ENCODE results near the gene C6orf141.

DNA sequence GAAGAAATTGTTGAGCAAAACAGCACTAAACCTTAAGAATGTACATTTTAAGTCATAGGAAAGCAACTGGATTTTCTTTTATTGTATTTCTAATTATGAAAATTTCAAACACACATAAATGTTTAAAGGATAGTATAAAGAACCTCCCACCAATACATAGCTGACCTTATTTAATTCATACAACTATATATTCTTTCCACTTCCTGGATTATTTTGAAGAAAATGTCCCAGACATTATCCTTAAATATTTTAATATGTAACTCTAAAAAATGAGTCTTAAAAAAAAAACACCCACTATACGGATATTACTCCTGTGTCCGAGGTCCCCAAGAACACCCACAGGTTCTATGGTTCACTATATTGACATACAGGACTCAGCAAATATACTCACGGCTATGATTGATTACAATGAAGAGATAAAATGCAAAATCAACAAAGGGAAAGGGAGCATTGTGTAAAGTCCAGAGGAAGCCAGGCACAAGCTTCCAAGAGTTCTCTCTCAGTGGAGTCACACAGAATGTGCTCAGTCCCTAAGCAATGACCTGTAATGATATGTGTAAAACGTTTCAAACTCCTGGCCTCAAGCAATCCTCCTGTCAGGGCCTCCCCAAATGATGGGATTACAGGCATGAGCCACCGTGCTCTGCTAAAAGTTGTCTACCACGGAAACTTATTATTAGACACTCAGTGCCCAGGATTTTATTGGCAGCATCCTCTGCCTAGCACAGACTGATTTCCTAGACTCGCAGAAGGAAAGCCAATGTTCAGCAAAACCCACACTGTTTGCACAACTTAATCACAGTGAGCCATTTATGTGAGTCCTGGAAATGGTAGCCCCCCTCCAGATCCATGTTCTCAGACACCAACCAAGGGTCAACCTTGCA is 27.5 kb upstream of the C6orf141 start:
- TF ChIP-seq, protein P1, sequence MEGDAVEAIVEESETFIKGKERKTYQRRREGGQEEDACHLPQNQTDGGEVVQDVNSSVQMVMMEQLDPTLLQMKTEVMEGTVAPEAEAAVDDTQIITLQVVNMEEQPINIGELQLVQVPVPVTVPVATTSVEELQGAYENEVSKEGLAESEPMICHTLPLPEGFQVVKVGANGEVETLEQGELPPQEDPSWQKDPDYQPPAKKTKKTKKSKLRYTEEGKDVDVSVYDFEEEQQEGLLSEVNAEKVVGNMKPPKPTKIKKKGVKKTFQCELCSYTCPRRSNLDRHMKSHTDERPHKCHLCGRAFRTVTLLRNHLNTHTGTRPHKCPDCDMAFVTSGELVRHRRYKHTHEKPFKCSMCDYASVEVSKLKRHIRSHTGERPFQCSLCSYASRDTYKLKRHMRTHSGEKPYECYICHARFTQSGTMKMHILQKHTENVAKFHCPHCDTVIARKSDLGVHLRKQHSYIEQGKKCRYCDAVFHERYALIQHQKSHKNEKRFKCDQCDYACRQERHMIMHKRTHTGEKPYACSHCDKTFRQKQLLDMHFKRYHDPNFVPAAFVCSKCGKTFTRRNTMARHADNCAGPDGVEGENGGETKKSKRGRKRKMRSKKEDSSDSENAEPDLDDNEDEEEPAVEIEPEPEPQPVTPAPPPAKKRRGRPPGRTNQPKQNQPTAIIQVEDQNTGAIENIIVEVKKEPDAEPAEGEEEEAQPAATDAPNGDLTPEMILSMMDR (IDR thresholded peaks at IDR 0.05), result no peak
- TF ChIP-seq EZH2 (IDR thresholded peaks at IDR 0.05; ENCODE audit: borderline replicate concordance, insufficient read depth, low read depth, low read length, poor library complexity, severe bottlenecking), result no peak
